ENCODE data around the gene IQCM. TPM values are rescaled to one million over a fixed set of nuclear protein-coding genes. Genes with fewer than 3 reads are reported as not detected.

IQCM gene
- total and polyA plus RNA-seq, 10 donors, result not detected

DNA sequence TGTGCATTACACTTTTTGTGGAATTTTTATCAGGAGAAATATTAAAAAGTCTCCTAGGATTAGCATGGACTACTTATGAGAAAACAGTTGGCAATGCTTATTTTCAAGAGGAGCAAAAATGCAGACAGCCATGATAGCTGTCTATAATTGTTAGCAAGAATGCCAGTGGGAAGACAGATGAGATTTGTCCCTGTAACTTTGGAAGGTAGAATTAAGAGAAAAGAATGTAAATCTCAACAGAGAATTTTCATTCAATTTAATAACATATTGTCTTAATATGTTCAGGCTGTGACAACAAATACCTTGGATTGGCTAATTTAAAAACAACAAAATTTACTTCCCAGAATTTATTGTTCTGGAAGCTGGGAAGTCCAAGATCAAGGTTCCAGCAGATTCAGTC is 349.2 kb downstream of the IQCM start:
- Histone ChIP-seq H3K36me3 (no peaks in the 10 kb centered on the region), H3K4me3 (no peak overlapping the region), H3K9me3 (peaks cover 0 to 19% (median 6%) of the 10 kb centered on the region in 8 donors), H3K27ac (no peak overlapping the region), H3K4me1 (no peaks in the 10 kb centered on the region), H3K27me3 (replicated peaks in 1 of 7) (no peaks in the 10 kb centered on the region)
- no peak for DNase-seq
- intact Hi-C loops (cut with DNase I; ENCODE audit: low total_unique reads), result no loop called here
- TF ChIP-seq POLR2AphosphoS5 (IDR thresholded peaks at IDR 0.05), result no peak
- no peak for TF ChIP-seq POLR2A (IDR thresholded peaks at IDR 0.05)
- TF ChIP-seq, protein P1, sequence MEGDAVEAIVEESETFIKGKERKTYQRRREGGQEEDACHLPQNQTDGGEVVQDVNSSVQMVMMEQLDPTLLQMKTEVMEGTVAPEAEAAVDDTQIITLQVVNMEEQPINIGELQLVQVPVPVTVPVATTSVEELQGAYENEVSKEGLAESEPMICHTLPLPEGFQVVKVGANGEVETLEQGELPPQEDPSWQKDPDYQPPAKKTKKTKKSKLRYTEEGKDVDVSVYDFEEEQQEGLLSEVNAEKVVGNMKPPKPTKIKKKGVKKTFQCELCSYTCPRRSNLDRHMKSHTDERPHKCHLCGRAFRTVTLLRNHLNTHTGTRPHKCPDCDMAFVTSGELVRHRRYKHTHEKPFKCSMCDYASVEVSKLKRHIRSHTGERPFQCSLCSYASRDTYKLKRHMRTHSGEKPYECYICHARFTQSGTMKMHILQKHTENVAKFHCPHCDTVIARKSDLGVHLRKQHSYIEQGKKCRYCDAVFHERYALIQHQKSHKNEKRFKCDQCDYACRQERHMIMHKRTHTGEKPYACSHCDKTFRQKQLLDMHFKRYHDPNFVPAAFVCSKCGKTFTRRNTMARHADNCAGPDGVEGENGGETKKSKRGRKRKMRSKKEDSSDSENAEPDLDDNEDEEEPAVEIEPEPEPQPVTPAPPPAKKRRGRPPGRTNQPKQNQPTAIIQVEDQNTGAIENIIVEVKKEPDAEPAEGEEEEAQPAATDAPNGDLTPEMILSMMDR (IDR thresholded peaks at IDR 0.05 in 8 of 11, conservative IDR thresholded peaks at IDR 0.05 in 3 of 11), result no peak

DNA sequence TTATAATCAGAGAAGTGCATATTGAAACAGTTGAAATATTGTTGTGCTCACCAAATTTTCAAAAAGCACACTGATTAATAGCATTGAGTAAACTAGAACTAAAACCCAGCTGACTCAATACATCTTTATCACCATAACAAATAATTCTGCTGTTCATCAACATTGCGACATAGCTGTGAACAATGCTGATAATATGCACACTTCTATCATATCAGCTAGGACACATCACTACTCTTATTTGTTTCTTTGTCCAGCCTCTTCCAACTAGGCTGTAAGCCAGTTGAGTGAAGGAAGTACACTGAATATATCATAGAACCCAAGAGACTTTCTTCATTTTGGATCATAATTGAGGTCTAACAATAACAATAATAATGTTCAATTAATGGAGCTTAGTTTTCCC is 349.7 kb downstream of the IQCM start:
- TF ChIP-seq POLR2AphosphoS5 (IDR thresholded peaks at IDR 0.05) (no peak), POLR2A (IDR thresholded peaks at IDR 0.05) (no peak)
- TF ChIP-seq, protein P1 (IDR thresholded peaks at IDR 0.05 in 8 of 11, conservative IDR thresholded peaks at IDR 0.05 in 3 of 11), result no peak
- H3K27ac ChIP-seq, result no peak overlapping the region

GRCh38 chr4:149443537-149443936 is 372.1 kb downstream of the IQCM start:
- DNase-seq, result no peak
- H3K27ac ChIP-seq, result no peak overlapping the region
- WGBS, 5 donors, result 75 to 89% (median 80%) methylated on average over 2 of the region's 2 CpGs
- H3K36me3 ChIP-seq, result no peaks in the 10 kb centered on the region
- no peak overlapping the region for H3K4me3 ChIP-seq
- no peaks in the 10 kb centered on the region for H3K9me3 ChIP-seq
- intact Hi-C loops (cut with DNase I; ENCODE audit: low total_unique reads), result no loop called here
- H3K27me3 ChIP-seq (replicated peaks in 1 of 7), result no peaks in the 10 kb centered on the region
- no peaks in the 10 kb centered on the region for H3K4me1 ChIP-seq
- TF ChIP-seq, protein P1 (IDR thresholded peaks at IDR 0.05 in 8 of 11, conservative IDR thresholded peaks at IDR 0.05 in 3 of 11), result no peak
- no peak for TF ChIP-seq POLR2AphosphoS5 (IDR thresholded peaks at IDR 0.05)

More for the DNA sequence above, 349.7 kb downstream of the IQCM start:
- WGBS, 5 donors, result 82 to 100% (median 89%) methylated on average over 1 of the region's 1 CpG
- DNase-seq, result no peak
- Histone ChIP-seq H3K4me1 (no peaks in the 10 kb centered on the region), H3K4me3 (no peak overlapping the region), H3K36me3 (no peaks in the 10 kb centered on the region), H3K27me3 (replicated peaks in 1 of 7) (no peaks in the 10 kb centered on the region), H3K9me3 (peaks cover 0 to 19% (median 6%) of the 10 kb centered on the region in 8 donors)
- intact Hi-C loops (cut with DNase I; ENCODE audit: low total_unique reads), result no loop called here

GRCh38 chr4:149441338-149441737 is 374.3 kb downstream of the IQCM start:
- H3K27me3 ChIP-seq (replicated peaks in 1 of 7), result no peaks in the 10 kb centered on the region
- DNase-seq, result no peak
- WGBS, 5 donors, result 27 to 65% (median 56%) methylated on average over 1 of the region's 1 CpG
- TF ChIP-seq, protein P1 (IDR thresholded peaks at IDR 0.05 in 8 of 11, conservative IDR thresholded peaks at IDR 0.05 in 3 of 11), result no peak
- TF ChIP-seq POLR2A (IDR thresholded peaks at IDR 0.05) (no peak), POLR2AphosphoS5 (IDR thresholded peaks at IDR 0.05) (no peak)
- H3K9me3 ChIP-seq, result no peaks in the 10 kb centered on the region
- intact Hi-C loops (cut with DNase I; ENCODE audit: low total_unique reads), result no loop called here
- no peak overlapping the region for H3K4me3 ChIP-seq
- H3K36me3 ChIP-seq, result no peaks in the 10 kb centered on the region
- no peak overlapping the region for H3K27ac ChIP-seq
- no peaks in the 10 kb centered on the region for H3K4me1 ChIP-seq

Data from spleen (tissue), 11 donors.